H9 (cell line): ENCODE measurements around the gene AK8. TPM values are rescaled to one million over a fixed set of nuclear protein-coding genes. Genes with fewer than 3 reads are reported as not detected.

Source experiments
- DNase-seq: peaks from one replicate; pipeline ENCODE4 v3.0.0-alpha.2; 2017
- H2AFZ ChIP-seq: one replicate; pipeline ENCODE4 v1.6.1; 2013; ENCODE audit warnings: mild to moderate bottlenecking, low read length, control low read depth, moderate library complexity
- H2AK5ac ChIP-seq: 2 replicates; pipeline ENCODE4 v1.6.1; 2013; ENCODE audit warnings: low read length, control low read depth, mixed read lengths; ENCODE audit not compliant: insufficient read length
- H2BK120ac ChIP-seq: one replicate; pipeline ENCODE4 v1.6.1; 2013; ENCODE audit warnings: low read depth, mild to moderate bottlenecking, low read length, control low read depth, inconsistent platforms; ENCODE audit not compliant: poor library complexity, severe bottlenecking
- H2BK12ac ChIP-seq: 2 replicates; pipeline ENCODE4 v1.6.1; 2013; ENCODE audit warnings: low read length, control low read depth, mixed read lengths, low read depth; ENCODE audit not compliant: insufficient read length
- H2BK15ac ChIP-seq: 2 replicates; pipeline ENCODE4 v1.6.1; 2013; ENCODE audit warnings: low read depth, low read length, control low read depth
- H2BK20ac ChIP-seq: one replicate; pipeline ENCODE4 v1.6.1; 2013; ENCODE audit warnings: low read depth, mild to moderate bottlenecking, low read length, control low read depth, inconsistent platforms; ENCODE audit not compliant: poor library complexity, severe bottlenecking
- H2BK5ac ChIP-seq: 2 replicates; pipeline ENCODE4 v1.6.1; 2013; ENCODE audit warnings: low read length, control low read depth, mixed read lengths; ENCODE audit not compliant: insufficient read length
- H3K14ac ChIP-seq: 2 replicates; pipeline ENCODE4 v1.6.1; 2013; ENCODE audit warnings: low read length, control low read depth; ENCODE audit not compliant: insufficient read depth
- H3K18ac ChIP-seq: 2 replicates; pipeline ENCODE4 v1.6.1; 2013; ENCODE audit warnings: low read depth, mild to moderate bottlenecking, mixed read lengths, low read length, control low read depth; ENCODE audit not compliant: insufficient read length
- H3K23ac ChIP-seq: 2 replicates; pipeline ENCODE4 v1.6.1; 2013; ENCODE audit warnings: low read length, control low read depth, mixed read lengths, low read depth; ENCODE audit not compliant: insufficient read length
- H3K23me2 ChIP-seq: 2 replicates; pipeline ENCODE4 v1.6.1; 2013; ENCODE audit warnings: low read depth, mild to moderate bottlenecking, mixed read lengths, low read length, control low read depth; ENCODE audit not compliant: insufficient read length, poor library complexity, severe bottlenecking
- H3K27ac ChIP-seq: 2 replicates; pipeline ENCODE4 v1.5.1; 2013; ENCODE audit warnings: low read length, control low read depth, mixed read lengths, low read depth; ENCODE audit not compliant: insufficient read length
- H3K27me3 ChIP-seq: 2 replicates; pipeline ENCODE4 v1.6.1; 2013; ENCODE audit warnings: low read length, control low read depth, inconsistent platforms; ENCODE audit not compliant: insufficient read depth
- H3K4ac ChIP-seq: 2 replicates; pipeline ENCODE4 v1.6.1; 2013; ENCODE audit warnings: low read depth, mild to moderate bottlenecking, control low read depth, inconsistent platforms, low read length, moderate library complexity
- H3K4me1 ChIP-seq: 2 replicates; pipeline ENCODE4 v1.6.1; 2013; ENCODE audit warnings: low read length, control low read depth, inconsistent platforms; ENCODE audit not compliant: insufficient read depth
- H3K4me2 ChIP-seq: 2 replicates; pipeline ENCODE4 v1.6.1; 2013; ENCODE audit warnings: low read length, control low read depth, mixed read lengths; ENCODE audit not compliant: insufficient read length, insufficient read depth
- H3K56ac ChIP-seq: 2 replicates; pipeline ENCODE4 v1.6.1; 2013; ENCODE audit warnings: low read depth, mild to moderate bottlenecking, mixed read lengths, low read length, control low read depth; ENCODE audit not compliant: insufficient read length
- H3K79me1 ChIP-seq: 2 replicates; pipeline ENCODE4 v1.6.1; 2013; ENCODE audit warnings: low read depth, mild to moderate bottlenecking, moderate library complexity, low read length, control low read depth, inconsistent platforms; ENCODE audit not compliant: insufficient read depth, poor library complexity, severe bottlenecking
- H3K79me2 ChIP-seq: 2 replicates; pipeline ENCODE4 v1.6.1; 2013; ENCODE audit warnings: low read length, control low read depth, inconsistent platforms; ENCODE audit not compliant: insufficient read depth
- H3K9ac ChIP-seq: 2 replicates; pipeline ENCODE4 v1.6.1; 2013; ENCODE audit warnings: low read length, control low read depth, mixed read lengths; ENCODE audit not compliant: insufficient read length; ENCODE audit errors: extremely low read depth
- H3K9me3 ChIP-seq: one replicate; pipeline ENCODE4 v1.6.1; 2013; ENCODE audit warnings: low read depth, low read length, inconsistent platforms; ENCODE audit not compliant: control insufficient read depth
- H3T11ph ChIP-seq: one replicate; pipeline ENCODE4 v1.6.1; 2013; ENCODE audit warnings: mild to moderate bottlenecking, low read length, control low read depth, inconsistent platforms
- H4K20me1 ChIP-seq: one replicate; pipeline ENCODE4 v1.6.1; 2013; ENCODE audit not compliant: control insufficient read depth, insufficient read length, insufficient read depth
- H4K5ac ChIP-seq: 2 replicates; pipeline ENCODE4 v1.6.1; 2013; ENCODE audit warnings: low read depth, mild to moderate bottlenecking, mixed read lengths, low read length, control low read depth; ENCODE audit not compliant: insufficient read length
- H4K8ac ChIP-seq: replicated peaks from 2 replicates; pipeline ENCODE4 v1.6.1; 2013; ENCODE audit warnings: low read length, control low read depth, mixed read lengths, low read depth; ENCODE audit not compliant: insufficient read length
- H4K91ac ChIP-seq: 2 replicates; pipeline ENCODE4 v1.6.1; 2013; ENCODE audit warnings: low read depth, mild to moderate bottlenecking, moderate library complexity, mixed read lengths, low read length, control low read depth; ENCODE audit not compliant: insufficient read length
- H3K27ac Mint-ChIP-seq, 3 experiments: 2 replicates in 2 of 3; 3 replicates in 1 of 3; pipeline ENCODE4 v1.8.0; 2020 to 2021; ENCODE audit warnings: mixed read lengths in 3 of 3, mild to moderate bottlenecking in 1 of 3, moderate library complexity in 1 of 3
- H3K27me3 Mint-ChIP-seq: 2 replicates; pipeline ENCODE4 v1.8.0; 2021; ENCODE audit warnings: low read depth, mild to moderate bottlenecking, moderate library complexity, mixed read lengths
- H3K36me3 Mint-ChIP-seq, 3 experiments: 2 replicates in 2 of 3; 3 replicates in 1 of 3; pipeline ENCODE4 v1.8.0; 2020 to 2021; ENCODE audit warnings: low read depth in 3 of 3, mixed read lengths in 3 of 3; ENCODE audit not compliant: insufficient read depth in 1 of 3
- H3K4me1 Mint-ChIP-seq, 2 experiments: 2 replicates each; pipeline ENCODE4 v1.8.0; 2020; ENCODE audit warnings: mixed read lengths in 2 of 2
- H3K4me3 Mint-ChIP-seq, 2 experiments: 2 replicates in 1 of 2; 3 replicates in 1 of 2; pipeline ENCODE4 v1.8.0; 2020 to 2021; ENCODE audit warnings: mild to moderate bottlenecking in 2 of 2, mixed read lengths in 2 of 2, moderate library complexity in 1 of 2
- H3K9me3 Mint-ChIP-seq, 2 experiments: 2 replicates in 1 of 2; 3 replicates in 1 of 2; pipeline ENCODE4 v1.8.0; 2020; ENCODE audit warnings: mild to moderate bottlenecking in 2 of 2, mixed read lengths in 2 of 2, moderate library complexity in 1 of 2
- CTCF ChIP-seq: fragments of 200-600 bp; sonication (generic); conservative IDR thresholded peaks from 3 replicates; pipeline ENCODE4 v1.8.0; 2021; ENCODE audit warnings: antibody characterized with exemption, mild to moderate bottlenecking
- WGBS: extraction: QIAGEN DNeasy Blood & Tissue Kit; methylation state at CpG from one replicate; pipeline ENCODE4 v1.1.7; 2013; ENCODE audit warnings: missing lambda C conversion rate, low lambda C conversion rate, mixed read lengths; ENCODE audit not compliant: insufficient read length; ENCODE audit errors: extremely low coverage; 5-methylcytosine and 5-hydroxymethylcytosine counted together
- total RNA-seq: library from RNA; stranded (reverse); gene quantifications from 2 replicates; pipeline ENCODE4 v1.2.1, GENCODE V29; 2021

AK8 gene
- total RNA-seq, 1 experiment from 2014 or later, result 0.44 TPM

GRCh38 chr9:132832171-132832881, 45.8 kb downstream of the AK8 start:
- H3T11ph ChIP-seq, result no peak overlapping the region
- no peak overlapping the region for H3K27ac ChIP-seq
- H3K4me1 Mint-ChIP-seq, result peaks cover 2% of the 10 kb centered on the region in 2 experiments; a peak in 3 of 4 replicates
- H3K36me3 Mint-ChIP-seq, result no peaks in the 10 kb centered on the region
- H3K27me3 ChIP-seq, result no peaks in the 10 kb centered on the region
- H4K5ac ChIP-seq, result no peak overlapping the region
- H2BK12ac ChIP-seq, result no peak overlapping the region
- no peak overlapping the region for H2BK5ac ChIP-seq
- no peak overlapping the region for H3K9ac ChIP-seq
- H3K23ac ChIP-seq, result no peak overlapping the region
- no peak overlapping the region for H4K8ac ChIP-seq
- no peaks in the 10 kb centered on the region for H3K79me1 ChIP-seq
- H3K4me1 ChIP-seq, result no peaks in the 10 kb centered on the region
- DNase-seq, result no peak
- no peak overlapping the region for H3K4me3 Mint-ChIP-seq
- TF ChIP-seq CTCF, result no peak
- H2BK15ac ChIP-seq, result no peak overlapping the region
- H3K79me2 ChIP-seq, result no peaks in the 10 kb centered on the region
- no peak overlapping the region for H3K18ac ChIP-seq
- no peak overlapping the region for H3K4me2 ChIP-seq
- no peak overlapping the region for H3K14ac ChIP-seq
- H2BK20ac ChIP-seq, result no peak overlapping the region
- no peak overlapping the region for H2AFZ ChIP-seq
- H3K4ac ChIP-seq, result no peak overlapping the region
- H3K56ac ChIP-seq, result no peak overlapping the region
- no peaks in the 10 kb centered on the region for H3K23me2 ChIP-seq
- no peak overlapping the region for H2BK120ac ChIP-seq
- no CpG with 5 or more reads among the region's 9 CpGs for WGBS
- H3K27me3 Mint-ChIP-seq, result peaks cover 4% of the 10 kb centered on the region
- H3K27ac Mint-ChIP-seq, result no peak overlapping the region
- no peaks in the 10 kb centered on the region for H3K9me3 Mint-ChIP-seq
- no peak overlapping the region for H4K91ac ChIP-seq
- H3K9me3 ChIP-seq, result no peaks in the 10 kb centered on the region
- no peaks in the 10 kb centered on the region for H4K20me1 ChIP-seq
- H2AK5ac ChIP-seq, result no peak overlapping the region
